GM19397 (cell line): Measurements from ENCODE around the gene ABCC4.

Experiments
- ATAC-seq: cut with Tn5 transposase; IDR thresholded peaks from one replicate; pipeline ENCODE4 v1.9.1; 2021; ENCODE audit warnings: mild to moderate bottlenecking, moderate library complexity; ENCODE audit not compliant: unreplicated experiment

The ABCC4 gene

DNA sequence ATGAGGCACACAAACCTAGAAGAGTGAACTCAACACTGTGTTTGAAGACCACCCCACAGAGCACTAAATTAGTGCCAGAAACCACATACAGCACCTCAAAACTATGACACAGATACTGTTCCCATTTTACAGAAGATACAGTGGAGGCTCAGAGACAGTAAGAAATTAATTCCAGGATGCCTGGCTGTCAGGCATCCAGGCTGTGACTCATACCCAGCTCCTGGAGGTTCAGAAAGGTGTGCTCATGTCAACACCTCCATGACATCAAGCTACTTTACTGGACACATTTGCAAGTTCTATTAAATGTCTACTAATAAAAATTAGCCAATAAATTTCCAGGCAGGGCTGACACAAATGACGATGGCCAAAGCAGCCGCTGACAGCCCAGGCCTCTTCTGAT lies 176.3 kb downstream of the ABCC4 start:
- ATAC-seq, result no peak

- no peak for ATAC-seq
Observed at GRCh38 chr13:95123726-95124125, 177.5 kb downstream of the ABCC4 start.

DNA sequence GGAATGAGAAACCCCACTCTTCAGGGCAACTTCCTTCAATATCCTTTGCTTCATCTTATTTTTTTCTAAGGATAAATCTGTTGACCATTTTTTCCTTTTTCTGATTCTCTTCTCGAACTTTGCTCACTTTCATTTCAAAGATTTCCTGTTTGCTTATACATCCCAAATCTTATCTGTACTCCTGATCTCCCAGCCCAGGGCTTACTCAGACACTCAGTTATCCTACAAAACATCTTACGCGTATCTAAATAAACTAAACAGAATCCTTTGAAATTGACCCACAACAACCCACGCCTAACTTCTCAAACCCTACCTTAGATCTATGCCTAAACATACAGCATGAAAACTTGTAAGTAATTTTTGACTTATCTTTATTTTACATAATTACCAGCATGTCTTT lies 179.2 kb downstream of the ABCC4 start:
- no peak for ATAC-seq

DNA sequence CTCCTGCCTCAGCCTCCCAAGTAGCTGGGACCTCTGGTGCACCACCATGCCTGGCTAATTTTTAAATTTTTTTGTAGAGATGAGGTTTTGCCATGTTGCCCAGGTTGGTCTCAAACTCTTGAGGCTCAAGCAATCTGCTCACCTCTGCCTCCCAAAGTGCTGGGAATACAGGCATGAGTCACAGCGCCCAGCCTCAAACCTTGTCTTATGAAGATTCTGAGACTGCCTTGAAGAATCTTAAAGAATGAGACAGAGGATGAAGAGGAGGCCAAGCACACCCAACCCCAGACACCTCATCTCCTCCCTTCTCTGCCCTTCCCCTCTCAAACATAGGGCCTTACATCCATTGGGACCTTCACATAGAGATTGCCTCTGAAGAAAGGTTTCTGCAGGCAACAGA lies 179.7 kb downstream of the ABCC4 start:
- ATAC-seq, result no peak

- no peak for ATAC-seq
Observed at GRCh38 chr13:95120650-95121049, 180.6 kb downstream of the ABCC4 start.

DNA sequence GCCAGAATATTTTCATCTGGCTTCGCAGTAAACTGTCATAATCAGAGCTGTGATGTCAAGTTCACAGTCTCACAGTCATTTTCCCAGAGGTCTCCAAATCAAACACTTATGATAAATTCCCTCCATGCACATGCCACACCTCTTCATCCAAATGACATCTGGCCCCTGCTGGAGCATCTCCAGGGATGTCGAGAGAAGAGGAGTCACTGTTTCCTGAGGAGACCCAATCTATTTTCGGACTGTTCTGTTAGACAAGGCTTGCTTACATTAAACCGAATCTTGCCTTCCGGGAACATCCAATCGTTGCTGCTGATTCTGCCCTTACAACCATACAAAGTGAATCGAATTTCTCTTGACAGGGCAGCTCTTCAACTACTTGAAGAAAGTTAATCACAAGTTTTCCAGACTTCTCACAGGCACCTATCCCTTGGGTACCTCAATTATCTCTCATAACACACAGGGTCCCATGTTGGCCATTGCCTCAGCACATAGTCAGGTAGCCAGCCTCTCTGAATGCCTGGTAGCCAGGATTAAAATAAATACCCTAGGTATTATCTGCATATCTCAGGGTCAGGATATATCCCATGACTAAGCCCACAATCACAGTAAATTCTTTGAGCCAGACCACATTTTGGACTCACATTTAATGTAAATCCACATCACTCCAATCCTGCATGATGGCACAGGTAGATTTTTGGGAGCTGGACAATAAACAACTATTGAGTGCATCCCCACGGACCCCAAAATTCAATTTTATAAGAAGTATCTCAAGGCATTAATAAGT lies 182.5 kb downstream of the ABCC4 start:
- no peak for ATAC-seq

GRCh38 chr13:95117092-95117491 lies 184.2 kb downstream of the ABCC4 start:
- ATAC-seq, result no peak

DNA sequence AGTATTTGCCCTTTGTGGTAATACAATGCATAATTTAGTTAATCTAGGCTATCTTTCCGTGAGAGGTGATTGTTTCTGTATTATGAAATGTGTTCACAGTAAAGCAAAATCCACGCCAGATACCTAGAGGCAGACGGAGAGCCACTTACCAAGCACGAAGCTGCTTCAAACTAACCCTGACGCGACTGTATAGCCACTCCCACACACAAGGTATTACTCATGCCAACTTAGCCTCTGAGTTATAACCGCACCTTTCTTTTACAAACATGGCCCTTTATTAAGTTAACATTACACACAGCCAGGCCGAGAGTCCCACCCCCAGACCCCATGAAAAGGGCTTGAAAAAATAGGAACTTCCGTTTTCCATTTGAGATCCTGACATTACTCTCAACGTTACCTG lies 185.7 kb downstream of the ABCC4 start:
- no peak for ATAC-seq

GRCh38 chr13:95113601-95114000 lies 187.7 kb downstream of the ABCC4 start:
- no peak for ATAC-seq

- ATAC-seq, result no peak
Observed at GRCh38 chr13:95112883-95113282, 188.4 kb downstream of the ABCC4 start.

DNA sequence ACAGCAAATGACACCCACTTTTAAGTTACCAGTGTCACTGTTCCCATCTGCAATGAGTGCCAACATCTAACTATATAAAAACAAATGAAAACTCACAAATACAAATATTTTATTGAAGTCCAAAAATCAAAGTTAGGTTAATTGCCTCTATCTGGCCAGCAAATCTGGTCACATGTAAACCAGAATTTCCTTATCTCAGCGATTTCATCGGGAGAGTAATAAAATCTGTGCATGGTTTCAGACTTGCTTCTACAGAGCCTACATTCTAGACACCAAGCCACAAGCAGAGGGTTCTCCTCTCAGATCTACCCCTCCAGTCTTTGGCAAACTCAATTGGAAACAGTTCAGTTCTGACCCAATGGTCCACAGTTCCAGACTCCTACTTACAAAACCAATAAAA lies 189.6 kb downstream of the ABCC4 start:
- ATAC-seq, result no peak

GRCh38 chr13:95106562-95106961 lies 194.7 kb downstream of the ABCC4 start:
- ATAC-seq, result no peak

- ATAC-seq, result no peak
Observed at GRCh38 chr13:95100525-95101433, 200.5 kb downstream of the ABCC4 start.

DNA sequence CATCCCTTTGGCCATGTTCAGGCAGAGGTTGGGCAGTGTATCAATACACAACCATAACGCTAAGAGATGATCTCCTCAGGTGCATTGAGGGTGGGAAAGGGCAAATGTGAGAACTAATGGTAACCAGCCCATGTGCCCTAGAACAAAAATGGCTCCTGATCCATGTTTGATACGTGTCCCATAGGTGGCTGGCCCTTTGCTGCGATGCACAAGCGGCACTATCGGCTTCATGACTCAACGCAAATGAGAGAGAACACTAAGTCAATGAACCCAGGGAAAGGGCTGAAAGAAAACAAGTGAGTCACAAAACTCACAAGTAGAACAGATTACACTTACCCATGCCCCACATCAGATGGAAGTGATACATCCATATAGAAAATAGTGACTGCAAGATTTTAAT lies 201.7 kb downstream of the ABCC4 start:
- no peak for ATAC-seq

DNA sequence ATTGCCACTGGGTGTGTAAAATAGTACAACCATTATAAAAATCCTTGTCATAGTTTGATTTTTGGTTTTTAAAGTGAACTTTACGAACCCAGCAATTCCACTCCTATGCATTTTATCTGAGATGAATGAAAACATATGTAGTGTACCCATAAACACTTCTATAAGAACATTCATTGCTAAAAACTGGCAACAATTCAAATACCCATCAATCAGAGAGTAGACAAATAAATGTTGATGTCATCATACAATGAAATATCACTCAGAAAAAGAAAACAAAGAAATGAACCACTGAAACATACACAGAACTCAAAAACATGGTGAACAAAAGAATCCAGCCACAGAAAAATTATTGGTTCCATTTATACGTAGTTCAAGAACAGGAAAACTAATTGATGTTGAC lies 202.3 kb downstream of the ABCC4 start:
- no peak for ATAC-seq

- no peak for ATAC-seq
Observed at GRCh38 chr13:95091755-95092154, 209.5 kb downstream of the ABCC4 start.

DNA sequence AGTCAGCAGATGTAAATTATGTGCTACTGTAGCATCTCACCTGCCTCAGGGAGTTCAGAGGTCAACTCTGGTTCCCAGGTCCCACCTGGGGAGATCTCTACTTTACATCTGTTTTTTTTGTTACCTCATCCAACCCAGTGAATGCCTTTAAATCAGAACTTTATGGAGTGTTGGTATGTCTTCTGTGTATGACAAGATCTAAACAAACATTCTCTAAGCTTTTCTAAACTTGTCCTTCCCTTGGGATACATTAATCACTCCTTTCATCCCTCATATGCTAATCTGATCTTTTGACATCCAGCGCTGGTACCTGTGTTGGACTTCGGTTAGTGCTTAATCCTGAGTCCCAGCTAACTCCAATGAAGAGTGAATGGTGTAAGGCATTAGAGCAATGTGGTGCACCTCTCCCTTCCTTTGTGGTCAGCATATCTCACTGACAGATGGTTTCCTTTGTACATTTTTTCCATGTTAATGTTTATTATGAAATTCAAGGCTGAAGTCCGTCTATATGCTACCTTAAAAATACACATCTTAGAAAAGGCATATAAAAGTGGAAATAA lies 213.4 kb downstream of the ABCC4 start:
- no peak for ATAC-seq

GRCh38 chr13:95086761-95087160 lies 214.5 kb downstream of the ABCC4 start:
- no peak for ATAC-seq

DNA sequence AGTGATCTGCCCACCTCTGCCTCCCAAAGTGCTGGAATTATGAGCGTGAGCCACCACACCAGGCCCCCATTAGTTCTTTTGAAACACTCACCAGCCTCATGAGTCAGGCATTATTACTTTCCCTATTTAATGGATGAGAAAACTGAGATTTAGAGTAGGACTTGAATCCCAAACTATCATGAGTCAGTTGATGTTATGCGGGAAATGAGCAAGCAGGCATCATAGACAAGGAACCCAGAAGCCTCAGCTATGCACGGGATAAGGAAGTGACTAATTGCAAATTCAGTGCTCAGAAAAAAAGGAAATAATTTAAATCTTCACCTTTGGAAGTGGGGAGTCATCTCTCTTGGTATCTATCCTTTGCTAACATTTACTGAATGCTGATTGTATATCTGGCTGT lies 217.5 kb downstream of the ABCC4 start:
- no peak for ATAC-seq

GRCh38 chr13:95083066-95083465 lies 218.2 kb downstream of the ABCC4 start:
- no peak for ATAC-seq

DNA sequence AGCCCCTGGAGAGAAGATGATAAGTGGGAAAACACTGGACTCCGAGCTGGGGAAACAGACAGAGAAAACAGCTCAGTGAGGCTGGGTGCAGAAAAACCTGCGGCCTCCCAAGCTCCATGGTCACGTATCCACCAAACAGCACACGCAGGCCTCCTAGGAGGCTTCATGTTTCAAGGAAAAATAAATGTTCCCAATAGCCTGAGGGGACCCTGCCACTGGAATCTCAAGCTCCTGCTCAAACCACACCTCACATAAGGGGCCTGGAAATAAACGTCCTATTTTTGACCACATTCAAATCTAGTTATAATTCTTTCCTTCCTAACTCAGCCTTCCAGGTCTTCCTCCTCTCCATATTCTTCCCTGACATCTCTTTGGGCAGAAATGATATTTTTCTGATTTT lies 225.7 kb downstream of the ABCC4 start:
- no peak for ATAC-seq

- ATAC-seq, result no peak
Observed at GRCh38 chr13:95074820-95075219, 226.4 kb downstream of the ABCC4 start.
